ENCODE data around the gene SH2D3C. TPM values are rescaled to one million over a fixed set of nuclear protein-coding genes. Genes with fewer than 3 reads are reported as not detected.

SH2D3C gene
- total RNA-seq, 1 donor from 2014 or later = 7.1 TPM

DNA sequence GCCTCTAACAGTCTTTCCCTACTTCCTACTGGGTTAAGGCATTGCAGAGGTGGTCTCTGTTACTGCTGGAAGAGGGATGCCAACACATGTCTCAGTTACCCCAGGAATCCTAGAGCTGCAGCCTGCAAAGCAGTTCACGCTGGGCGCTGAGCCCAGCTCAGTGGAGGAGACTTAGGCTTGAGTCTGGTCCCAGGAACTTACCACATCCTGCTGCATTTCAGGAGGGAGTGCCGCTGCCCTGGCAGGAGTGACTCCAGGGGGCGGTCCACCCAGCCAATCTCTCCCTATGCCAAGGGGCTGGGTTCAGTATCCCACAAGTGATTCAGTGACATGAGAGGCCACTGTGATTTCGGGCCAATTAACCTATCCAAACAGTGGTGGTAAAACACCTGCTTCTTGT lies 55.0 kb downstream of the SH2D3C start:
- no peak for DNase-seq (ENCODE audit: extremely low spot score, unreplicated experiment)
- peaks cover 3% of the 10 kb centered on the region for H3K27me3 Mint-ChIP-seq
- H3K9me3 Mint-ChIP-seq = no peaks in the 10 kb centered on the region
- no peak overlapping the region for H3K4me3 Mint-ChIP-seq
- no peak overlapping the region for H3K27ac Mint-ChIP-seq
- H3K4me1 Mint-ChIP-seq (ENCODE audit: unreplicated experiment) = no peaks in the 10 kb centered on the region
- H3K36me3 Mint-ChIP-seq = no peaks in the 10 kb centered on the region
- TF ChIP-seq, protein P1, sequence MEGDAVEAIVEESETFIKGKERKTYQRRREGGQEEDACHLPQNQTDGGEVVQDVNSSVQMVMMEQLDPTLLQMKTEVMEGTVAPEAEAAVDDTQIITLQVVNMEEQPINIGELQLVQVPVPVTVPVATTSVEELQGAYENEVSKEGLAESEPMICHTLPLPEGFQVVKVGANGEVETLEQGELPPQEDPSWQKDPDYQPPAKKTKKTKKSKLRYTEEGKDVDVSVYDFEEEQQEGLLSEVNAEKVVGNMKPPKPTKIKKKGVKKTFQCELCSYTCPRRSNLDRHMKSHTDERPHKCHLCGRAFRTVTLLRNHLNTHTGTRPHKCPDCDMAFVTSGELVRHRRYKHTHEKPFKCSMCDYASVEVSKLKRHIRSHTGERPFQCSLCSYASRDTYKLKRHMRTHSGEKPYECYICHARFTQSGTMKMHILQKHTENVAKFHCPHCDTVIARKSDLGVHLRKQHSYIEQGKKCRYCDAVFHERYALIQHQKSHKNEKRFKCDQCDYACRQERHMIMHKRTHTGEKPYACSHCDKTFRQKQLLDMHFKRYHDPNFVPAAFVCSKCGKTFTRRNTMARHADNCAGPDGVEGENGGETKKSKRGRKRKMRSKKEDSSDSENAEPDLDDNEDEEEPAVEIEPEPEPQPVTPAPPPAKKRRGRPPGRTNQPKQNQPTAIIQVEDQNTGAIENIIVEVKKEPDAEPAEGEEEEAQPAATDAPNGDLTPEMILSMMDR (conservative IDR thresholded peaks at IDR 0.05) = no peak

DNA sequence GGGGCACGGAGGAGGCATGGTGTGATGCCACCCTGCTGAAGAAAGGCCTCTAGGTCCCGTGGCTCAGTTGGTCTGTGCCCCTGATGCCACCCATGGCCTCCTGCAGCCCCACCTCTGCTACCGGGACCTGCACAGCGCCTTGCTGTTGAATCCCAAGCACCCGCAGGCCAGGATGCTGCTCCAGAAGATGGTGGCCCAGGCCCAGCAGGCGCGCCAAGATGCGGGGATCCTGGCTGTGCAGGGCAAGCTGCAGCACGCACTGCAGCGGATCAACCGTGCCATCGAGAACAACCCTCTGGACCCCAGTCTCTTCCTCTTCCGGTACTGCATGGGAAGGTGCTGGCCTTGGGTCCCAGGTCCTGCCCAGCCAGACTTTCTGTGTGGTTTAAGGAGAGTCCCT lies 55.5 kb downstream of the SH2D3C start:
- no peaks in the 10 kb centered on the region for H3K4me1 Mint-ChIP-seq (ENCODE audit: unreplicated experiment)
- no peak overlapping the region for H3K4me3 Mint-ChIP-seq
- H3K9me3 Mint-ChIP-seq = no peaks in the 10 kb centered on the region
- H3K36me3 Mint-ChIP-seq = no peaks in the 10 kb centered on the region
- TF ChIP-seq, protein P1 (conservative IDR thresholded peaks at IDR 0.05) = no peak
- peaks cover 3% of the 10 kb centered on the region for H3K27me3 Mint-ChIP-seq
- DNase-seq (ENCODE audit: extremely low spot score, unreplicated experiment) = no peak
- H3K27ac Mint-ChIP-seq = no peak overlapping the region

DNA sequence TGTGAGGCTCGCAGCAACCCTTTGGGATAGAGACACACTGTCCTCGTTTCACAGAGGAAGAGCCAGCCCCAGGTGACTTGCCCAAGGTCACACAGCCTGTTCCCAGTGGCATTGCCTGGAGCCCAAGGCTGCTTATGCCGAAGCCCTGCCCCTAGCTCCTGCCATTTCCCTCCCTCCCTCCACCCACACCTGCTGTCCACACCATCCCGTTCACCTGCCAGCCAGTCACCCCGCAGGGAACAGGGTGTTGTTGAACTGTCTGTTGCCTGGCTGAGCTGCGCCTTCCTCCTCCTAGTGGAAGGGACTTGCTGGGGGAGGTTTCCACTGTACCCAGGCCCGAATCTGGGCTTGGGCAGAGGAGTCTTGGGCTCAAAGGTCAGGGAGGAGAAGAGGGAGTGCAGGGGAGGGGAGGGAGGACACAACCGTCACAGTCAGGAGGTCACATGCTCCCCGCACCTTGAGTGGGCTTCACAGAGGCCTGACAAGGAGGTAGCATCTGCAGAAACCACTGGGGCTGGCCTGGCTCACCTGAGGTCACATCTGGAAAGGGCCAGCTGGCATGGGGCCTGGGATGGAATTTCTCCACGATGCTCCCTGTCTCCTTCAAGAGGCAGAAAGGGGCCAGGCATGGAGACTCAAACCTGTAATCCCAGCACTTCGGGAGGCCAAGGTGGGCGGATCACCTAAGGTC lies 56.3 kb downstream of the SH2D3C start:
- Mint-ChIP-seq H3K27me3 (peaks cover 3% of the 10 kb centered on the region), H3K27ac (no peak overlapping the region), H3K4me1 (ENCODE audit: unreplicated experiment) (no peaks in the 10 kb centered on the region), H3K9me3 (no peaks in the 10 kb centered on the region), H3K36me3 (no peaks in the 10 kb centered on the region), H3K4me3 (no peak overlapping the region)
- TF ChIP-seq, protein P1 (conservative IDR thresholded peaks at IDR 0.05) = no peak
- no peak for DNase-seq (ENCODE audit: extremely low spot score, unreplicated experiment)

DNA sequence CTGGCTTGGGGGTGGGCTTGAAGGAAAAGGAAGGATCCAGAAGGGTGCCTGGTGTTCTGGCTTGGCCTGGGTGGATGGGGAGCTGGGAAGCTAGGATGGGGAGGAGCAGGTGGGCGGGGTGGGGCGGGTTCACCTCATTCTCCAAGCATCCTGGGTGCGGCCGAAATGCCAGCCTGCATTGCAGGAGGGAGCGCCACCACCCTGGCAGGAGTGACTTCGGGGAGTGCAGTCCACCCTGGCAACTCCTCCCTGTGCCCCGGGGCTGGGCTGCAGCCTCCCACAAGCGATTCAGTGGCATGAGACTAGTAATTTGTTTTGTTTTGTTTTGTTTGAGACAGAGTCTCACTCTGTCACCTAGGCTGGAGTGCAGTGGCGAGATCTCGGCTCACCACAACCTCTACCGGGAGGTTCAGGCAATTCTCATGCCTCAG lies 57.1 kb downstream of the SH2D3C start:
- TF ChIP-seq, protein P1 (conservative IDR thresholded peaks at IDR 0.05) = no peak
- no peak overlapping the region for H3K4me3 Mint-ChIP-seq
- no peaks in the 10 kb centered on the region for H3K4me1 Mint-ChIP-seq (ENCODE audit: unreplicated experiment)
- peaks cover 3% of the 10 kb centered on the region for H3K27me3 Mint-ChIP-seq
- no peak overlapping the region for H3K27ac Mint-ChIP-seq
- H3K36me3 Mint-ChIP-seq = no peaks in the 10 kb centered on the region
- no peaks in the 10 kb centered on the region for H3K9me3 Mint-ChIP-seq
- no peak for DNase-seq (ENCODE audit: extremely low spot score, unreplicated experiment)

DNA sequence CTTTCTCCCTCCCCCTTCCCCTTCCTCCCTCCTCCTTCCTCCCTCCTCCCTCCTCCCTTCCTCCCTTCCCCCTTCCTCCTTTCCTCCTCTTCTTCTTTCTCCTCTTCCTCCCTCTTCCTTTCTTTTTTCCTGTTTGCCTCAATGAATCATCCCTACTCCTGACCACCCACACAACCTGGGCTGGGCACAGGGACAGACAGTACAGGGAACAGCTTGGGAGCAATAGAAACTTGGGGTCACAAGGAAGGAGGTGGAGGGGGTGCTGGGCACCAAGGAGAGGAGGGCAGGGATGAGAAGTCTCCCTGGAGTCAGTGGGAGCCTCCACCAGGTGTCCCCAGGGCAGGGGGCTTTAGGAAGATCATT lies 57.6 kb downstream of the SH2D3C start:
- Mint-ChIP-seq H3K36me3 (no peaks in the 10 kb centered on the region), H3K9me3 (no peaks in the 10 kb centered on the region), H3K4me3 (no peak overlapping the region), H3K27me3 (peaks cover 3% of the 10 kb centered on the region), H3K27ac (no peak overlapping the region), H3K4me1 (ENCODE audit: unreplicated experiment) (peaks cover 4% of the 10 kb centered on the region)
- TF ChIP-seq, protein P1 (conservative IDR thresholded peaks at IDR 0.05) = no peak
- no peak for DNase-seq (ENCODE audit: extremely low spot score, unreplicated experiment)
